ENCODE data around the gene RPP14. TPM values are rescaled to one million over a fixed set of nuclear protein-coding genes. Genes with fewer than 3 reads are reported as not detected.
"Not testable (repeated sequence)": the region's sequence is repeated elsewhere in the genome, so short reads cannot be mapped to it uniquely, and the experiment has no call there.

RPP14 gene
- total RNA-seq, 2 donors from 2014 or later, result 22.0 to 23.6 TPM

DNA sequence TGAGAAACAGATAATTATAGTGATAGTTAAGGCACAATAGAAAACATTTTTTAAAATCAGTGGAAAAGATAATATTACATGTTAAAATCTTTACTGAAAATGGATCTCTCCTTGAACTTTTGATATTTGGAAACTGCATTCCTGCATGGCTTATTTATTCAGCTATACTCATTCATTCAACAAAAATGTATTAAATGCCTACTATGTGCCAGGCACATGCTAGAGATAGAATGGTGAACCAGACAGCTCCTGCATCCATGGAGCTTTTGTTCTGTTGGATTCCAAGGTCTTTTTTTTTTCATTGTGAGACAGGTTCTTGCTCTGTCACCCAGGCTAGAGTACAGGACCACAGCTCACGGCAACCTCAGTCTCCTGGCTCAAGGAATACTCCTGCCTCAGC lies 31.1 kb downstream of the RPP14 start:
- no peaks in the 10 kb centered on the region for H3K4me1 ChIP-seq (ENCODE audit: control insufficient read depth, insufficient read depth, low read length)
- H3K9me3 Mint-ChIP-seq, result no peaks in the 10 kb centered on the region
- H3K4me3 ChIP-seq (ENCODE audit: low read length), result no peak overlapping the region
- peaks cover under 1% of the 10 kb centered on the region for H3K27me3 Mint-ChIP-seq (ENCODE audit: insufficient read depth)
- WGBS, 2 experiments (ENCODE audit: insufficient coverage in 1 of 2, insufficient read length in 1 of 2), result 93 to 100% methylated on average over 1 of the region's 1 CpG
- H3K9ac ChIP-seq (ENCODE audit: extremely low read depth, low read length, poor library complexity, severe bottlenecking), result no peak overlapping the region
- no peaks in the 10 kb centered on the region for H3K36me3 ChIP-seq (ENCODE audit: control insufficient read depth, insufficient read depth, low read length)
- peaks cover 23% of the 10 kb centered on the region for H3K4me1 Mint-ChIP-seq
- H3K36me3 Mint-ChIP-seq (ENCODE audit: low read depth), result peaks cover 4% of the 10 kb centered on the region
- H3K27me3 ChIP-seq (ENCODE audit: control insufficient read depth, insufficient read depth, low read length, poor library complexity, severe bottlenecking), result peaks cover 3% of the 10 kb centered on the region
- no peak overlapping the region for H3K4me3 Mint-ChIP-seq
- H3K9me3 ChIP-seq (ENCODE audit: control insufficient read depth, low read length), result no peaks in the 10 kb centered on the region
- TF ChIP-seq, protein P1, sequence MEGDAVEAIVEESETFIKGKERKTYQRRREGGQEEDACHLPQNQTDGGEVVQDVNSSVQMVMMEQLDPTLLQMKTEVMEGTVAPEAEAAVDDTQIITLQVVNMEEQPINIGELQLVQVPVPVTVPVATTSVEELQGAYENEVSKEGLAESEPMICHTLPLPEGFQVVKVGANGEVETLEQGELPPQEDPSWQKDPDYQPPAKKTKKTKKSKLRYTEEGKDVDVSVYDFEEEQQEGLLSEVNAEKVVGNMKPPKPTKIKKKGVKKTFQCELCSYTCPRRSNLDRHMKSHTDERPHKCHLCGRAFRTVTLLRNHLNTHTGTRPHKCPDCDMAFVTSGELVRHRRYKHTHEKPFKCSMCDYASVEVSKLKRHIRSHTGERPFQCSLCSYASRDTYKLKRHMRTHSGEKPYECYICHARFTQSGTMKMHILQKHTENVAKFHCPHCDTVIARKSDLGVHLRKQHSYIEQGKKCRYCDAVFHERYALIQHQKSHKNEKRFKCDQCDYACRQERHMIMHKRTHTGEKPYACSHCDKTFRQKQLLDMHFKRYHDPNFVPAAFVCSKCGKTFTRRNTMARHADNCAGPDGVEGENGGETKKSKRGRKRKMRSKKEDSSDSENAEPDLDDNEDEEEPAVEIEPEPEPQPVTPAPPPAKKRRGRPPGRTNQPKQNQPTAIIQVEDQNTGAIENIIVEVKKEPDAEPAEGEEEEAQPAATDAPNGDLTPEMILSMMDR (conservative IDR thresholded peaks at IDR 0.05), result no peak
- H3K27ac ChIP-seq (ENCODE audit: low read depth, low read length), result no peak overlapping the region
- no peak overlapping the region for H3K27ac Mint-ChIP-seq
- no peak for DNase-seq

- not testable (repeated sequence) for H3K9me3 ChIP-seq (ENCODE audit: control insufficient read depth, low read length); H3K27ac ChIP-seq (ENCODE audit: low read depth, low read length); H3K9me3 Mint-ChIP-seq; H3K9ac ChIP-seq (ENCODE audit: extremely low read depth, low read length, poor library complexity, severe bottlenecking); H3K4me3 Mint-ChIP-seq; H3K36me3 Mint-ChIP-seq (ENCODE audit: low read depth); H3K27me3 ChIP-seq (ENCODE audit: control insufficient read depth, insufficient read depth, low read length, poor library complexity, severe bottlenecking); H3K4me3 ChIP-seq (ENCODE audit: low read length); H3K4me1 ChIP-seq (ENCODE audit: control insufficient read depth, insufficient read depth, low read length); H3K36me3 ChIP-seq (ENCODE audit: control insufficient read depth, insufficient read depth, low read length); H3K27ac Mint-ChIP-seq; DNase-seq; H3K27me3 Mint-ChIP-seq (ENCODE audit: insufficient read depth)
- peaks cover 15% of the 10 kb centered on the region for H3K4me1 Mint-ChIP-seq
- WGBS, 2 experiments (ENCODE audit: insufficient coverage in 1 of 2, insufficient read length in 1 of 2), result 79 to 94% methylated on average over 8 to 12 of the region's 12 CpGs
Measured at GRCh38 chr3:58339146-58339545, 33.1 kb downstream of the RPP14 start.

- H3K27ac ChIP-seq (ENCODE audit: low read depth, low read length), result no peak overlapping the region
Measured at GRCh38 chr3:58340594-58341244, 34.7 kb downstream of the RPP14 start.

More at GRCh38 chr3:58340594-58341244, 34.7 kb downstream of the RPP14 start:
- H3K4me1 ChIP-seq (ENCODE audit: control insufficient read depth, insufficient read depth, low read length), result no peaks in the 10 kb centered on the region
- H3K9me3 ChIP-seq (ENCODE audit: control insufficient read depth, low read length), result no peaks in the 10 kb centered on the region
- peaks cover under 1% of the 10 kb centered on the region for H3K4me1 Mint-ChIP-seq
- no peak for DNase-seq
- H3K9me3 Mint-ChIP-seq, result no peaks in the 10 kb centered on the region
- H3K27me3 ChIP-seq (ENCODE audit: control insufficient read depth, insufficient read depth, low read length, poor library complexity, severe bottlenecking), result no peaks in the 10 kb centered on the region
- H3K27ac Mint-ChIP-seq, result no peak overlapping the region
- no peaks in the 10 kb centered on the region for H3K36me3 ChIP-seq (ENCODE audit: control insufficient read depth, insufficient read depth, low read length)
- 92 to 100% methylated on average over 3 of the region's 3 CpGs for WGBS, 2 experiments (ENCODE audit: insufficient coverage in 1 of 2, insufficient read length in 1 of 2)
- no peak overlapping the region for H3K4me3 ChIP-seq (ENCODE audit: low read length)
- H3K9ac ChIP-seq (ENCODE audit: extremely low read depth, low read length, poor library complexity, severe bottlenecking), result no peak overlapping the region
- peaks cover 4% of the 10 kb centered on the region for H3K36me3 Mint-ChIP-seq (ENCODE audit: low read depth)
- TF ChIP-seq, protein P1 (conservative IDR thresholded peaks at IDR 0.05), result no peak
- H3K4me3 Mint-ChIP-seq, result no peak overlapping the region
- H3K27me3 Mint-ChIP-seq (ENCODE audit: insufficient read depth), result no peaks in the 10 kb centered on the region
